Panc1 (cell line): Measurements from ENCODE around the gene PI4K2B.
"Not testable (repeated sequence)": the region's sequence is repeated elsewhere in the genome, so short reads cannot be mapped to it uniquely, and the experiment has no call there.

ENCODE experiments used
- CTCF ChIP-seq: fragments of 450-650 bp; IDR thresholded peaks from 2 replicates; pipeline ENCODE4 v1.5.1; 2017; ENCODE audit warnings: mild to moderate bottlenecking
- POLR2AphosphoS5 ChIP-seq: IDR thresholded peaks from 2 replicates; pipeline ENCODE4 v1.6.1; 2012; ENCODE audit warnings: mild to moderate bottlenecking, low read depth, low read length, moderate library complexity
- REST ChIP-seq, 2 experiments: IDR thresholded peaks; 2 replicates each; pipeline ENCODE4 v1.6.1; 2011 to 2012; ENCODE audit warnings: low read depth in 2 of 2, control low read depth in 1 of 2, low read length in 1 of 2, mild to moderate bottlenecking in 1 of 2, moderate library complexity in 1 of 2; ENCODE audit not compliant: insufficient read depth in 1 of 2
- SIN3A ChIP-seq: IDR thresholded peaks from 2 replicates; pipeline ENCODE4 v1.6.1; 2012; ENCODE audit warnings: low read depth, mild to moderate bottlenecking, low read length, moderate library complexity, borderline replicate concordance; ENCODE audit not compliant: insufficient read depth
- TCF7L2 ChIP-seq: IDR thresholded peaks from 2 replicates; pipeline ENCODE4 v1.6.1; 2011; ENCODE audit warnings: mild to moderate bottlenecking, low read depth, low read length, inconsistent platforms

GRCh38 chr4:25240754-25241210 lies 6.9 kb downstream of the PI4K2B start:
- not testable (repeated sequence) for TF ChIP-seq CTCF; POLR2AphosphoS5; REST (IDR thresholded peaks at IDR 0.05; ENCODE audit: insufficient read depth in 1 of 2, low read depth in 2 of 2, low read length in 1 of 2); SIN3A; TCF7L2
